GM19397 (cell line): ENCODE measurements around the gene CDKN2D.

Source experiments
- ATAC-seq: cut with Tn5 transposase; IDR thresholded peaks from one replicate; pipeline ENCODE4 v1.9.1; 2021; ENCODE audit warnings: mild to moderate bottlenecking, moderate library complexity; ENCODE audit not compliant: unreplicated experiment

Gene CDKN2D

GRCh38 chr19:10521461-10522171, 47.2 kb downstream of the CDKN2D start:
- no peak for ATAC-seq

GRCh38 chr19:10520652-10521318, 48.0 kb downstream of the CDKN2D start:
- ATAC-seq, result no peak

GRCh38 chr19:10519421-10519820, 49.4 kb downstream of the CDKN2D start:
- no peak for ATAC-seq

GRCh38 chr19:10518444-10519361, 50.1 kb downstream of the CDKN2D start:
- ATAC-seq, result no peak

GRCh38 chr19:10517760-10518443, 50.9 kb downstream of the CDKN2D start:
- no peak for ATAC-seq

GRCh38 chr19:10517361-10517759, 51.4 kb downstream of the CDKN2D start, which contains the start of gene S1PR5:
TSS of gene S1PR5 (minus strand) at chr19:10517447. CDS start at chr19:10515011, 2,436 bp downstream.
- no peak for ATAC-seq

GRCh38 chr19:10516671-10517286, 52.0 kb downstream of the CDKN2D start:
- no peak for ATAC-seq
